Activated naive CD8-positive, alpha-beta T cell treated with anti-CD3 and anti-CD28 coated beads, Interleukin-2, amount 10 ng/mL, durations not matched to agents 7 days and 5 days (primary cell): ENCODE results near the gene MGMT. TPM values are rescaled to one million over a fixed set of nuclear protein-coding genes. Genes with fewer than 3 reads are reported as not detected.

Experiments used
- ATAC-seq: fragments of 150-1000 bp; cut with Tn5 transposase; one replicate; pipeline ENCODE4 v1.10.0; 2021; ENCODE audit warnings: low read depth, moderate library complexity
- POLR2A ChIA-PET: fragments of 350-600 bp; sonication (Branson Sonifier 250); formaldehyde crosslinking; loops from one replicate; lab custom pipeline; 2021; ENCODE audit warnings: antibody characterized with exemption; lab: Charles Lee
- DNase-seq: peaks from one replicate; pipeline ENCODE4 v3.0.0; 2021
- H3K27ac Mint-ChIP-seq: one replicate; pipeline ENCODE4 v1.8.0; 2022; ENCODE audit warnings: mild to moderate bottlenecking, mixed read lengths
- H3K27me3 Mint-ChIP-seq: one replicate; pipeline ENCODE4 v1.8.0; 2022; ENCODE audit warnings: mild to moderate bottlenecking, moderate library complexity, mixed read lengths
- H3K36me3 Mint-ChIP-seq: one replicate; pipeline ENCODE4 v1.8.0; 2021; ENCODE audit warnings: mild to moderate bottlenecking, mixed read lengths
- H3K4me1 Mint-ChIP-seq: one replicate; pipeline ENCODE4 v1.8.0; 2021; ENCODE audit warnings: mixed read lengths
- H3K4me3 Mint-ChIP-seq: one replicate; pipeline ENCODE4 v1.8.0; 2022; ENCODE audit warnings: mild to moderate bottlenecking, moderate library complexity, mixed read lengths
- H3K9me3 Mint-ChIP-seq: one replicate; pipeline ENCODE4 v1.8.0; 2021; ENCODE audit warnings: mixed read lengths
- total RNA-seq, 2 experiments: library from RNA; stranded (reverse); gene quantifications; one replicate each; pipeline ENCODE4 v1.2.3, GENCODE V29; 2021

MGMT gene
- total RNA-seq, 2 experiments from 2014 or later: 24.0 to 24.7 TPM

DNA sequence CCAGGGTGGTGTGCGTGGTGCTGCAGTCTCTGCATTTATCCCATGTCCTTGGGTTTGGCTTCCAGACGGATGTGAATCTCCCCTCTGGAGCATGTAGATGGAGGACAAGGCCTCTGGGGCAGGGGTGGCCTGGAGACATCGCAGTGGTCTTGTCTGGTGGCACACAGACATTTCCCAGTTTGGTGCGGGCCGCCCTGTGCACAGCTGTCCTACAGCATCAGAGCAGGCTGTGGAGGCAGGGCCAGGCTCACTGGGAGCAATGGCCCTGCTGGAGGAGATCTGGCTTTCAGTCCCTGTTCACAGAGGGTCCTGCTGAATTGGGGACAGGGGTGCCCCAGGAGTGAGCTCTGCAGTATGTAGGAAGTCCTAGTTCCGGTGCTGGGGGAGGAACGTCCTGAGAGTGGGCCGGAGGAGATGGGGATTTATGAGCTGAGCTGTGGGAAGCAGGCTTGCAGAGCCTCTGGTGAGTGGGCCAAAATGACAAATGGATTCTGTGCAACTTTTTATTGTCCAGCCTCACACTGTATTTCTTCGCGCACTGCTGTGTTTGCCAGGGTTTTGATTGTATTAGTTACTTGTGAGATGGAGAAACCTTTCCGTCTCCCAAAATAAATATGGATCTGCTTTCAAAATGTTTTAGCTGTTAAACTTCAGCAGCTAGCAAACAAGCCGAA lies 40.3 kb downstream of the MGMT start:
- Mint-ChIP-seq H3K36me3 (peaks cover 13% of the 10 kb centered on the region), H3K9me3 (peaks cover 19% of the 10 kb centered on the region), H3K4me1 (peaks cover 4% of the 10 kb centered on the region), H3K27ac (no peak overlapping the region), H3K4me3 (no peak overlapping the region), H3K27me3 (no peaks in the 10 kb centered on the region)
- POLR2A ChIA-PET: no interaction called here
- DNase-seq (no peak), ATAC-seq (no peak)

DNA sequence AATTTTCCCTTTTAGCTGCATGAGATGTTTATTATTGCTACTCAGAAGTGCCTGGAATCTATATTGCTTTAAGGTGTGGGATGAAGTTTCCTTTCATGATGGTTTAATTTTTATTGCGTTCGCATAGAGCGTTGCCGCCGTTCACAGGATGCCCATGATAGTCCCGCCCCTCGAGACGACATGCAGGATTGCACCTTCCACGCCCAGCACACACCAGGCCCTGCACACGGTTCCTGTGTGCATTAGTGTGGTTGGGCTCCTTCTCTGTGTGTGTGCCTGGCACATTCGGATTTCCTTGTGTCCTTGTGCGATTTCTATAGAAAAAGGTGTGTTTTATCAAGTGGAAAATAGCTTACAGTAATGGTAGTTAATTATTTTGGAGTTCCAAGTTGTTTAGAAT lies 42.1 kb downstream of the MGMT start:
- peaks cover 15% of the 10 kb centered on the region for H3K36me3 Mint-ChIP-seq
- peaks cover 4% of the 10 kb centered on the region for H3K4me1 Mint-ChIP-seq
- H3K27ac Mint-ChIP-seq: no peak overlapping the region
- no peaks in the 10 kb centered on the region for H3K27me3 Mint-ChIP-seq
- no peak overlapping the region for H3K4me3 Mint-ChIP-seq
- POLR2A ChIA-PET: no interaction called here
- no peak for DNase-seq
- peaks cover 19% of the 10 kb centered on the region for H3K9me3 Mint-ChIP-seq
- ATAC-seq: no peak

DNA sequence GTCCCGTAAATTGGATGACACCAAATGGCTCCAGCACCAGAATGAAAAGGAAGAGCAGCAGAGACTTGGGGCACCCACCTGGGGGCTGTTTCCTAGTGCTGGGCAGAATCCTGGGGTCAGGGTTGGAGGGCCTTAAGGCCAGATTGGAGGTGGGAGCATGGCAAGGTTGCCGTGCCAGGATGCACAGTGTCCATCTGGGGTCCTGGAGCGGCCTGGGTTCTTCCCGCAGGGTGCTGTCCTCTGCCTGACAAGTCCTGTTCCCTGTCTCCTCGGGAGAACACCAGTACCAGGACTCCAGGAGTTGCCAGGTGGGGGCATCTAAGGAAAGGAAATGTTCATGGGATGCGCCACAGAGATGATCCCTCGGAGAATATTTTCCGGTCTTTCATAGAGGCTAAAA lies 42.8 kb downstream of the MGMT start:
- H3K27me3 Mint-ChIP-seq: no peaks in the 10 kb centered on the region
- no peak overlapping the region for H3K4me3 Mint-ChIP-seq
- H3K36me3 Mint-ChIP-seq: peaks cover 14% of the 10 kb centered on the region
- POLR2A ChIA-PET: no interaction called here
- DNase-seq (no peak), ATAC-seq (no peak)
- H3K9me3 Mint-ChIP-seq: peaks cover 17% of the 10 kb centered on the region
- no peak overlapping the region for H3K27ac Mint-ChIP-seq
- H3K4me1 Mint-ChIP-seq: peaks cover 7% of the 10 kb centered on the region

DNA sequence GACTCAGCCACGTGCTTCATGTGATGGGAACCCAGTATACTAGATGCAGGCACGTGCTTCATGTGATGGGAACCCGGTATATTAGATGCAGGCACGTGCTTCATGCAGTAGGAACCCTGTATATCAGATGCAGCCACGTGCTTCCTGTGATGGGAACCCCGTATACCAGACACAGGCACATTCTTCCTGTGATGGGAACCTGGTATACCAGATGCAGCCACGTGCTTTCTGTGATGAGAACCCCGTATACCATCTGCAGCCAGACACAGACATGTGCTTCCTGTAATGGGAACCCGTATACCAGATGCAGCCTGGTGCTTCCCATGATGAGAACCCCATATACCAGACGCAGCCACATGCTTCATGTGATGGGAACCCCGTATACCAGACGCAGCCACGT lies 44.0 kb downstream of the MGMT start:
- Mint-ChIP-seq H3K27me3 (no peaks in the 10 kb centered on the region), H3K36me3 (peaks cover 13% of the 10 kb centered on the region), H3K4me3 (no peak overlapping the region), H3K4me1 (peaks cover 7% of the 10 kb centered on the region), H3K9me3 (peaks cover 16% of the 10 kb centered on the region), H3K27ac (no peak overlapping the region)
- POLR2A ChIA-PET: no interaction called here
- DNase-seq (no peak), ATAC-seq (no peak)

DNA sequence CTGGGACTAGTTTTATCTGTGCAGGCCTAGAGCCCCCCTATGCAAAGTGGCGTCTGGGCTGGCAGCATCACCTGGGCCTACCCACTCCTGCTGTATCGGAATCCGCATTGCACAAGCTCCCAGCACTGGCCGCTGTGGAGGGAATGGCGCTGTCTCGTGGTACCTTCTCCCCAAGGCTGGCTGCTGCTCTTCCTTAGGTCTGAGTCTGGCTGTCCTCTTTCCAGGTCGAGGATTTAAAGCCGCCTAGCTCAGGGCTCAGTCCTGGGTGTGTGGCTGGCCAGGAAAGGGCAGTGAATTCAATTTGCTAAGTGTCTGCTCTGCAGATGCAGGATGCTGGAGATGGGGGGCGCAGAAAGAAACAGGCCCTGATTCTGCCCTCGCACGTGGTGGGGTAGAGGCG lies 44.7 kb downstream of the MGMT start:
- peaks cover 12% of the 10 kb centered on the region for H3K9me3 Mint-ChIP-seq
- H3K27me3 Mint-ChIP-seq: no peaks in the 10 kb centered on the region
- H3K36me3 Mint-ChIP-seq: peaks cover 10% of the 10 kb centered on the region
- H3K4me1 Mint-ChIP-seq: peaks cover 7% of the 10 kb centered on the region
- ATAC-seq (no peak), DNase-seq (no peak)
- POLR2A ChIA-PET: no interaction called here
- no peak overlapping the region for H3K4me3 Mint-ChIP-seq
- no peak overlapping the region for H3K27ac Mint-ChIP-seq

DNA sequence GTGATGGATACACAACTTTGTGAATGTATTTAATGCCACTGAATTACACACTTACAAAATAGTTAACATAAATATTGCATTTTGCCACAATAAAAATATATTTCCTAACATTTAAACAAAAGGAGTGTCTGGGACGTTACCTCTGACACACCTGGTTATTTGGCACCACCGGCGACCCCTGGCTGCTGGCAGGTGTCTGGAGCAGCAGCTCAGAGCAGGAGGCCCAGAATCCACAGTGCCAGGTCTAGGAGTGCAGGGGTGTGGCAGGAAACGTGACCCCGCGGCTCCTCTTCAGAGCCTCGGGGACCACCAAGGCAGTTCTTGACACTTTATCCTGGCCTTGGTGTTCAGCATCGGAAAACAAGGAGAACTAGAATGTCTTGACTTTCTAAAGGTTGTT lies 46.3 kb downstream of the MGMT start:
- POLR2A ChIA-PET: no interaction called here
- Mint-ChIP-seq H3K4me1 (peaks cover 7% of the 10 kb centered on the region), H3K27ac (no peak overlapping the region), H3K9me3 (peaks cover 12% of the 10 kb centered on the region), H3K27me3 (no peaks in the 10 kb centered on the region), H3K36me3 (peaks cover 7% of the 10 kb centered on the region), H3K4me3 (no peak overlapping the region)
- ATAC-seq (no peak), DNase-seq (no peak)

DNA sequence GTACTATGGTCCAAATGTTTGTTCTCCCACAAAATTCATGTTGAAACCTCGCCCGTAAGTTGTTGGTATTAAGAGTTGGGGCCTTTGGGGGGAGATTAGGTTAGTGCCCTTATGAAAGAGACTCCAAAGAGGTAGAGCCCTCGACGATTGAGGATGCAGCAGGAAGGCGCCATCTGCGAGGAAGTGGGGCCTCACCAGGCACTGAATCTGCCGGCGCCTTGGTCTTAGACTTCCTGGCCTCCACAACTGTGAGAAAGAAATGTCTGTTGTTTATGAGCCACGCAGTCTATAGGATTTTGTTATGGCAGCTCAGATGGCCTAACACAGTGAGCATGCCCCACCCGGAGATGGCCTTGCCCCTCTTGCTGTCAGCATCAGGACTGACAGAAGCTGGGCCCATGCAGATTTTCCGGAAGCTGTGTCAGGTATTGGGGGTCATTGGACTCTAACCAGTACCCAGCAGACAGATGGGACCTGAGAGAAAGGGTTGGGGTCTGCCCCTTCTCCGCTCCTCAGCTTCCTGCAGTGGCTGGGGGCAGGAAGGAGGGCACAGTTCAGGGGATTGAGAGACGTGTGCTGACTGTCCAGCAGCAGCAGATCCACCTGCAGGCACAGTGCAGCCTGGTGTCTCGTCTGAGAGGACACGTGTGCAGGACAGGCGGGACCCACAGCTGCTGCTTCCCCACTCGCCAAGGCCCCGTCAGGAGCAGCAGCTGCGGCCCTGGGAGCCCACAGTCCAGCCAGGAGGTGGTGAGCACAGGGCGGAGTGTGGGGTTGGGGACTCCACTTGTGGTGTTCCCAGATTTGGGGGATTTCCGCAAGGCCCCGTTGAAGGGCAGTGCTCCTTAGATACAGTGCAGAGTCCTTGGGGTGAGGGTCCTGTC lies 47.8 kb downstream of the MGMT start:
- Mint-ChIP-seq H3K27ac (no peak overlapping the region), H3K36me3 (peaks cover 7% of the 10 kb centered on the region), H3K27me3 (no peaks in the 10 kb centered on the region), H3K4me1 (peaks cover 7% of the 10 kb centered on the region), H3K4me3 (no peak overlapping the region), H3K9me3 (peaks cover 7% of the 10 kb centered on the region)
- POLR2A ChIA-PET: no interaction called here
- no peak for ATAC-seq
- no peak for DNase-seq

DNA sequence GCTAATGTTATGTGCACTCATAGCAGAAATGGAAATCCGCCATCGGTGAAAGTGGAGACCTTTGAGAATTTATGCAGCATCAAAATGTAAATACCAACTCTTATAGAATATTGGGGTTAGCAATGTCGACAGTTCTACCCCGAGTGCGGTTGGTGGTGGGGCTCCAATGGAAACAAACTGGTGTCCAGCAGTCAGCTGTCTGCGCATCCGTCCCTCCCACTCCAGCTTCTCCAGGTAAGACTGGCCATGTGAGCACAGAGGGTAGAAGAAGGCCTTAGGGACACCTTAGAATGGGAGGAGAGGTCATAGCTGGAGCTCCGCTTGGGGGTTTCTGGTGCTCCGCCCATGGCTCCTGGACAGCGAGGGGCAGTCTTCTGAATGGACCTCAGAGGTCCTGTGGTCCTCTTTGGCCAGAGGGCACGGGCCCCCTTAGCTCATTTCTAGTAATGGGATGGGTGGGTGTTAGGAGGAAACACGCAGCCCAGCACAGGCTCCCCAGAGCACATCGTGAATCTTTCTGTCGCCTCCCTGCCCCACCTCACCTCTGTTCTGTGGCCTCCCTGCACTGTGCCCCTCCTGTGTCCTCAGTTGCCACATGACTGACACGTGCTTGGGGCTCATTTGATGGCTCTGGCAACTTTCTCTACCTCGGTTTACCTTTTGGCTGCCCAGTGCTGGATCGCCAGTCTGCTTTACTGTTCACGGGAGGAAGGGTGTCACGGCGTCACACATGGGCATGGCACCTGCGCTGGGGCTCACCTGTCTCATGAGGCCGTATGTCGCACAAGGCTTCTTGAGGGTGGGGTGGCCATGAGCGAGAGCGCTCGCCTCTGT lies 50.0 kb downstream of the MGMT start:
- Mint-ChIP-seq H3K36me3 (peaks cover 2% of the 10 kb centered on the region), H3K27me3 (no peaks in the 10 kb centered on the region), H3K4me1 (peaks cover 2% of the 10 kb centered on the region), H3K9me3 (no peaks in the 10 kb centered on the region), H3K4me3 (no peak overlapping the region), H3K27ac (no peak overlapping the region)
- POLR2A ChIA-PET: no interaction called here
- ATAC-seq (no peak), DNase-seq (no peak)

DNA sequence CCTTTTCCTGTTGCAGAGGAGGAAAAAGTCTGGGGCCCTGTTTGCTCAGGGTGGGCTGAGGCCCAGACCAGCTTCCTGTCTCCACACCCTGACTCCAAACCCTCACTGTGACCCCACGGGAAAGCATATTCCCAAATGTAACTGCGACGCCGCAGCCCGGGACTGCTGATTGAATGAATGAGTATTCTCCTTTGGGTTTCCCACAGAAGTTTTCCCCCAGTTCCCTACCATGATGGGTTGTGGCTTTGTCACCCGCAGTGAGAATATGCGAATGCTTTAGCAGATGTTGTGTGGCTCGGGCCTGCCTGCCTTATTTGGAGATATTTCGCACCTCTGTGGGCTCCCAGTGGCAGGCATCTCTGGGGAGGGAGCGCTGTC lies 50.6 kb downstream of the MGMT start:
- no peak for DNase-seq

DNA sequence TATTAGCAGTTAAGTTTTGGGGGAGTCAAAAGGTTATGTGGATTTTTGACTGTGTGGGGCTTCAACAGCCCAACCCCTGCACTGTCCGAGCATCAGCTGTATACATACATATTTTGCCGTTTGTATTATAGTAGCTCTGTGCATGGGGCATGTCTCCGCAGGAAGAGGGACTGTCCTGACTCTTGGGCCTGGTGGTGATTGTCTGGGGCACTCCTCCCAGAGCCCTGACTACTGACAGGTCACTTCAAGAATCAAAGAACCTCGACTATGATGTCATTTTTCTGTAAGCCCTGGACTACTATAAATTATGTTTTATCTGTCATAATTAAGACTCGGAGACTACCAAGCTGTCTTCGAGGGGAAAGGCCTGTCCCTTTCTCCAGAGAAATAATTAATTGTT lies 51.8 kb downstream of the MGMT start:
- H3K4me1 Mint-ChIP-seq: peaks cover 2% of the 10 kb centered on the region

More for the DNA sequence above, 50.6 kb downstream of the MGMT start:
- POLR2A ChIA-PET: no interaction called here
- no peak for ATAC-seq
- peaks cover 2% of the 10 kb centered on the region for H3K4me1 Mint-ChIP-seq
- H3K4me3 Mint-ChIP-seq: no peak overlapping the region
- no peaks in the 10 kb centered on the region for H3K27me3 Mint-ChIP-seq
- no peaks in the 10 kb centered on the region for H3K36me3 Mint-ChIP-seq
- H3K27ac Mint-ChIP-seq: no peak overlapping the region
- H3K9me3 Mint-ChIP-seq: no peaks in the 10 kb centered on the region

DNA sequence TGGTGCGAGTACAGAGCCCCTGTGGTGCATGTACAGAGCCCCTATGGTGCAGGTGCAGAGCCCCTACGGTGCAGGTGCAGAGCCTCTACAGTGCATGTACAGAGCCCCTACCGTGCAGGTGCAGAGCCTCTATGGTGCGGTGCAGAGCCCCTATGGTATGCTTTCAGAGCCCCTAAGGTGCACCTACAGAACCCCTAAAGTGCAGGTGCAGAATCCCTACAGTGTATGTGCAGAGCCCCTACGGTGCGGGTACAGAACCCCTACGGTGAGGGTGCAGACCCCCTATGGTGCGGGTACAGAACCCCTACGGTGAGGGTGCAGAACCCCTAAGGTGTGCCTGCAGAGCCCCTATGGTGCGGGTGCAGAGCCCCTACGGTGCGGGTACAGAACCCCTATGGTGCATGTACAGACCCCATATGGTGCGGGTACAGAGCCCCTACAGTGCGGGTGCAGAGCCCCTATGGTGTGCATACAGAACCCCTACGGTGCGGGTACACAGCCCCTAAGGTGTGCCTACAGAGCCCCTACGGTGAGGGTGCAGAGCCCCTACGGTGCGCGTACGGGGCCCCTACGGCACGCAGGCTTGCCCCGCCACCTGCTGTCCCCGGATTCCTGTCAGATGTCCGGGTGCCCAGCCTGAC lies 53.5 kb downstream of the MGMT start:
- H3K27me3 Mint-ChIP-seq: no peaks in the 10 kb centered on the region
- H3K9me3 Mint-ChIP-seq: no peaks in the 10 kb centered on the region
- ATAC-seq: no peak
- H3K4me3 Mint-ChIP-seq: no peak overlapping the region
- H3K36me3 Mint-ChIP-seq: no peaks in the 10 kb centered on the region
- DNase-seq: no peak
- H3K4me1 Mint-ChIP-seq: no peaks in the 10 kb centered on the region
- POLR2A ChIA-PET: no interaction called here
- no peak overlapping the region for H3K27ac Mint-ChIP-seq

More for the DNA sequence above, 51.8 kb downstream of the MGMT start:
- no peaks in the 10 kb centered on the region for H3K9me3 Mint-ChIP-seq
- POLR2A ChIA-PET: no interaction called here
- no peak overlapping the region for H3K4me3 Mint-ChIP-seq
- no peaks in the 10 kb centered on the region for H3K36me3 Mint-ChIP-seq
- ATAC-seq: no peak
- H3K27ac Mint-ChIP-seq: no peak overlapping the region
- no peak for DNase-seq
- no peaks in the 10 kb centered on the region for H3K27me3 Mint-ChIP-seq

DNA sequence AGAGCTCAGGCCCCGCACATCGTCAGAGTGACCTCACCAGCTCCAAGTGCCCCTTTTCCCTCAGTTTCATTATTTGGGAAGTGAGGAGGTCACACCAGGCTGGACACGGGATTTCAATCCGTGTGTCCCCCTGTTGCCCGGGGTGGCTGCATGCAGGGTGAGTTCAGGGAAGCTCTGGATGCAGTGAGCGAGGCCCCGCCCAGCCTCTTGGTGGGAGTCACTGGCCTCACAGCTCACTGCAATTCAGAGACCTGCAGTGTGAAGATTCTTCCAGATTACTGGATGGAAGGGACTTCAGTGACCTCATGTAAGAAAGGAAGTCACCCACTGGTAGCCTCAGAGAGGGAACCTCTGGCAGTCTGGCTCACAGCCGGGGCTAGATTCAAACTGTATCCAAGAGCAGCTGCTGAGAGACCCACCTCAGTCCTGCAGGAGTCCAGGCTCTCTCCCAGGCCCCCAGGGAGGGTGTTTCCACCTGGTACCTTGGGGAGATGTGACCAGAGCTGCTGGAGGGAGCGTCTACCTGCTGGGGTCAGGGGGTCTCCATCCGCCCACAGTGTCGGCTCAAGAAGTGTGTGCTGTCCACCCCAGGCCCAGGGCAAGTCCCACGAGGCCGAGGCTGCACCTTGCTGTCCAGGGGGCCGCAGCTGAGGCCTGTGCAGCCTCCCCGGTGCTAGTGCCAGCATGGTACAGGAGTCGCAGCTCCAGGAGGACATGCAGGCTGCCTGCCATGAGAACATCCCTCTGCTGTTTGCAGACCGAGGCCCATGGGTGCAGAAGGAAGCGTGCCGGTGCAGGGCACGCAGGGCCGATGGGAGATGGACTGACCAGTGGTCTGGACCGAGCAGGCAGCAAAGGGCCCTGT lies 54.4 kb downstream of the MGMT start:
- no peaks in the 10 kb centered on the region for H3K4me1 Mint-ChIP-seq
- POLR2A ChIA-PET: no interaction called here
- no peak overlapping the region for H3K4me3 Mint-ChIP-seq
- DNase-seq: no peak
- H3K9me3 Mint-ChIP-seq: no peaks in the 10 kb centered on the region
- H3K27ac Mint-ChIP-seq: no peak overlapping the region
- no peak for ATAC-seq
- H3K36me3 Mint-ChIP-seq: no peaks in the 10 kb centered on the region
- H3K27me3 Mint-ChIP-seq: no peaks in the 10 kb centered on the region
